Heart right ventricle (tissue), 16 donors: ENCODE results near the gene PLPP4. TPM values are rescaled to one million over a fixed set of nuclear protein-coding genes. Genes with fewer than 3 reads are reported as not detected.
"Not testable (repeated sequence)": the region's sequence is repeated elsewhere in the genome, so short reads cannot be mapped to it uniquely, and the experiment has no call there.

ENCODE experiments used
- ATAC-seq, 8 donors: fragments of 200-7000 bp; cut with Tn5 transposase; one replicate each; pipeline ENCODE4 v1.9.1; 2020; ENCODE audit warnings: mild to moderate bottlenecking in 8 of 8, moderate library complexity in 8 of 8, moderate number of reproducible peaks in 1 of 8
- DNase-seq, 2 donors: peaks; one replicate each; pipeline ENCODE4 v3.0.0-alpha.2; 2020
- H3K27ac ChIP-seq, 10 donors: fragments of 200-600 bp; sonication (generic) in 2 of 10; one replicate each; pipeline versions ENCODE4 v1.5.0 to v1.8.0; 2020 to 2022; ENCODE audit warnings: mild to moderate bottlenecking in 3 of 10
- H3K27me3 ChIP-seq, 7 donors: fragments of 200-600 bp; one replicate each; pipeline ENCODE4 v1.8.0; 2021 to 2022; ENCODE audit warnings: mild to moderate bottlenecking in 2 of 7
- H3K36me3 ChIP-seq, 9 donors: fragments of 200-600 bp; sonication (generic) in 1 of 9; one replicate each; pipeline versions ENCODE4 v1.5.0 to v1.8.0; 2020 to 2022; ENCODE audit warnings: mild to moderate bottlenecking in 2 of 9
- H3K4me1 ChIP-seq, 9 donors: fragments of 200-600 bp; sonication (generic) in 1 of 9; one replicate each; pipeline versions ENCODE4 v1.5.0 to v1.8.0; 2020 to 2022; ENCODE audit warnings: mild to moderate bottlenecking in 4 of 9
- H3K4me3 ChIP-seq, 10 donors: fragments of 200-600 bp; sonication (generic) in 2 of 10; one replicate each; pipeline versions ENCODE4 v1.5.0 to v1.8.0; 2020 to 2022; ENCODE audit warnings: mild to moderate bottlenecking in 7 of 10, moderate library complexity in 2 of 10
- H3K9me3 ChIP-seq, 11 donors: fragments of 200-600 bp in 10 of 11; sonication (generic) in 2 of 11; one replicate each; pipeline versions ENCODE4 v1.5.0 to v1.8.0; 2013 to 2022; ENCODE audit warnings: mild to moderate bottlenecking in 2 of 11, control low read depth in 1 of 11, moderate library complexity in 1 of 11
- WGBS, 2 donors: extraction: QIAGEN DNeasy Blood & Tissue Kit; methylation state at CpG; one replicate each; pipeline ENCODE4 v1.1.7; 2013; ENCODE audit warnings: inconsistent platforms in 1 of 2; 5-methylcytosine and 5-hydroxymethylcytosine counted together
- intact Hi-C, 10 donors: fragments of 100-400 bp; cut with DNase I; formaldehyde crosslinking; loops; one replicate each; pipeline versions ENCODE4 v1.11.1 to v1.14.2; 2022
- polyA plus RNA-seq, 2 donors: library from polyadenylated mRNA; stranded (reverse); fragments of 200-250 nt; gene quantifications; one replicate each; pipeline ENCODE4 v1.2.3, GENCODE V29; 2013
- total RNA-seq, 10 donors: library from RNA; stranded (reverse); fragmentation: NEBNext Ultra II Directional in 3 of 10; extraction: Animal tissue kit (Norgen Biotek cat#: 25700) in 3 of 10; gene quantifications; one replicate each; pipeline versions ENCODE4 v1.2.1 to v1.2.4, GENCODE V29; 2021 to 2023
- TF ChIP-seq, protein P1 (sequence below), 9 donors: fragments of 200-600 bp; sonication (generic) in 2 of 9; IDR thresholded peaks; one replicate each; pipeline versions ENCODE4 v1.5.0 to v1.8.0; 2021 to 2022; ENCODE audit warnings: antibody characterized with exemption in 9 of 9, mild to moderate bottlenecking in 5 of 9, moderate library complexity in 1 of 9
- donor health status: Arrhythmogenic right ventricular cardiomyopathy.
- donor health status: ischemic (EF 13 %, LVEDD 7.1; RV severe dilation, severe dysfunction).
- donor health status: healthy with polysubstance abuse.
- donor health status: DM: no; HTN: yes; CAD: no.
- donor health status: DM: no; HTN: no; CAD: no.
- donor health status: ischemic (EF 25% LVEDD 6.9; RV normal size, moderate dysfunction).
- donor health status: ischemic (EF 25% LVEDD 5.7; RV mildly dilated, moderate dysfunction).
- donor health status: healthy.
- donor health status: DM: yes; HTN: yes; CAD: no.
- donor health status: Ischemic cardiomyopathy.
- donor health status: ischemic (EF 35%, LVEDD 5.7; RV mildly dilated, moderate dysfunction).
- donor health status: nonischemic (EF 11% LVEDD 7.7; RV severe dilation, severe dysfunction).
- donor health status: DM: yes; HTN: yes; CAD: no.
- donor health status: PGD.
- donor health status: ischemic (EF 29% LVEDD 5.4; RV normal size, mild dysfunction).
- donor health status: nonischemic (EF 23%, LVEDD 6.1; RV moderate dilation, normal function).

The PLPP4 gene
- total and polyA plus RNA-seq, 12 donors, result not detected

GRCh38 chr10:120495226-120496009, 38.4 kb downstream of the PLPP4 start:
- ATAC-seq (no peak), DNase-seq (no peak)
- intact Hi-C loops, result no loop called here
- WGBS, 2 donors, result 49 to 53% methylated on average over 5 of the region's 5 CpGs
- no peaks in the 10 kb centered on the region for H3K36me3 ChIP-seq
- no peaks in the 10 kb centered on the region for H3K4me1 ChIP-seq
- no peak overlapping the region for H3K27ac ChIP-seq
- H3K27me3 ChIP-seq, result peaks cover 0 to 11% (median 0%) of the 10 kb centered on the region in 7 donors
- TF ChIP-seq, protein P1, sequence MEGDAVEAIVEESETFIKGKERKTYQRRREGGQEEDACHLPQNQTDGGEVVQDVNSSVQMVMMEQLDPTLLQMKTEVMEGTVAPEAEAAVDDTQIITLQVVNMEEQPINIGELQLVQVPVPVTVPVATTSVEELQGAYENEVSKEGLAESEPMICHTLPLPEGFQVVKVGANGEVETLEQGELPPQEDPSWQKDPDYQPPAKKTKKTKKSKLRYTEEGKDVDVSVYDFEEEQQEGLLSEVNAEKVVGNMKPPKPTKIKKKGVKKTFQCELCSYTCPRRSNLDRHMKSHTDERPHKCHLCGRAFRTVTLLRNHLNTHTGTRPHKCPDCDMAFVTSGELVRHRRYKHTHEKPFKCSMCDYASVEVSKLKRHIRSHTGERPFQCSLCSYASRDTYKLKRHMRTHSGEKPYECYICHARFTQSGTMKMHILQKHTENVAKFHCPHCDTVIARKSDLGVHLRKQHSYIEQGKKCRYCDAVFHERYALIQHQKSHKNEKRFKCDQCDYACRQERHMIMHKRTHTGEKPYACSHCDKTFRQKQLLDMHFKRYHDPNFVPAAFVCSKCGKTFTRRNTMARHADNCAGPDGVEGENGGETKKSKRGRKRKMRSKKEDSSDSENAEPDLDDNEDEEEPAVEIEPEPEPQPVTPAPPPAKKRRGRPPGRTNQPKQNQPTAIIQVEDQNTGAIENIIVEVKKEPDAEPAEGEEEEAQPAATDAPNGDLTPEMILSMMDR (IDR thresholded peaks at IDR 0.05), result no peak
- no peak overlapping the region for H3K4me3 ChIP-seq
- no peaks in the 10 kb centered on the region for H3K9me3 ChIP-seq

- Histone ChIP-seq H3K4me1 (no peaks in the 10 kb centered on the region), H3K4me3 (no peak overlapping the region), H3K36me3 (no peaks in the 10 kb centered on the region), H3K27me3 (peaks cover 0 to 2% (median 0%) of the 10 kb centered on the region in 7 donors), H3K27ac (no peak overlapping the region), H3K9me3 (no peaks in the 10 kb centered on the region)
- ATAC-seq, result no peak
- DNase-seq, result no peak
- TF ChIP-seq, protein P1 (IDR thresholded peaks at IDR 0.05), result no peak
- intact Hi-C loops, result no loop called here
- 72 to 75% methylated on average over 3 of the region's 3 CpGs for WGBS, 2 donors
These were observed 42.9 kb downstream of the PLPP4 start for GRCh38 chr10:120499883-120500282.

DNA sequence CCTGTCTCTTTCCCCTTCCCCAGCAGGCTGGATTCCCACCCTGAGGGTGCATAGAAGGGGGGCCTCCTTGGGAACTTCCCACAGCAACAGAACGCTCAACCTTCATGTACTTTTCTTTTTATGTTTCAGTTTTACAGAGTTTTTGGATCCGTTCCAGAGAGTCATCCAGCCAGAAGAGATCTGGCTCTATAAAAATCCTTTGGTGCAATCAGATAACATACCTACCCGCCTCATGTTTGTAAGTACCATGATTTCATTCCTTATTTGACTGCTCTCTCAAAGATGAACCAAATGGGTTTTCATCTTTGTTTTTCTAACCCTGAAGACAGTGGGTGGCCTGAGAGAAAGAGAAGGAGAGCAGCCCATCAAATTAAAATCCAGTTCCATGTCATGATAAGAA, 46.7 kb downstream of the PLPP4 start:
- H3K27me3 ChIP-seq, result peaks cover 0 to 9% (median 0%) of the 10 kb centered on the region in 7 donors
- H3K4me1 ChIP-seq, result no peaks in the 10 kb centered on the region
- WGBS, 2 donors, result 49 to 55% methylated on average over 3 of the region's 3 CpGs

DNA sequence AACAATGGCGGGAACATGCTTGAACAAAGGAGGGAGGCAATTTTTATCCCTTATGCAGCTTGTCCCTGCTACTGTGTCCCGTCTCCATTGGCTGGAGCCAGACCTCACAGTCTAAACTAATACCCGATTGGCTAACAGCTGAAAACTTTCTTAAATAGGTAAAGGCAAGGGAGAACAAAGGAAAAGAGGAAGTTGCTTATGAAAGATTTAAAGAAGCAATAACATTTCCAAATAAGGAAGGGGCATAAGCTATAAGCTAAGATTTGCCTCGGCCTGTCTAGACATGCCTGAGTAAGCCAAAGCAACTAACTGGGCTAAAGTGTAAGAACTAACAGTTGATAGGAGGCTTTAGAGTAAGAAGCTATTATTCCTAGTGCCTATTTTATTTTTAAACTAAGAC, 47.2 kb downstream of the PLPP4 start:
- H3K4me1 ChIP-seq, intact Hi-C loops, H3K27ac ChIP-seq, DNase-seq, ATAC-seq, H3K36me3 ChIP-seq, H3K4me3 ChIP-seq, H3K9me3 ChIP-seq: not testable (repeated sequence)
- H3K27me3 ChIP-seq, result peaks cover 0 to 12% (median 0%) of the 10 kb centered on the region in 7 donors
- WGBS, 2 donors, result 64 to 76% methylated on average over 4 of the region's 4 CpGs

More for the DNA sequence above, 46.7 kb downstream of the PLPP4 start:
- H3K4me3 ChIP-seq, result no peak overlapping the region
- ATAC-seq (no peak), DNase-seq (no peak)
- intact Hi-C loops, result no loop called here
- H3K9me3 ChIP-seq, result no peaks in the 10 kb centered on the region
- H3K27ac ChIP-seq, result no peak overlapping the region
- TF ChIP-seq, protein P1 (IDR thresholded peaks at IDR 0.05), result no peak
- H3K36me3 ChIP-seq, result no peaks in the 10 kb centered on the region

GRCh38 chr10:120505056-120505455, 48.0 kb downstream of the PLPP4 start:
- 76 to 85% methylated on average over 3 of the region's 3 CpGs for WGBS, 2 donors
- H3K4me3 ChIP-seq, result no peak overlapping the region
- H3K9me3 ChIP-seq, result no peaks in the 10 kb centered on the region
- H3K4me1 ChIP-seq, result no peaks in the 10 kb centered on the region
- H3K27ac ChIP-seq, result no peak overlapping the region
- TF ChIP-seq, protein P1 (IDR thresholded peaks at IDR 0.05), result no peak
- peaks cover 0 to 16% (median 0%) of the 10 kb centered on the region in 7 donors for H3K27me3 ChIP-seq
- ATAC-seq (no peak), DNase-seq (no peak)
- H3K36me3 ChIP-seq, result no peaks in the 10 kb centered on the region
- intact Hi-C loops, result no loop called here
